Mucosa of stomach (tissue), 1 donor: ENCODE data around the gene ZNF639.
A peak's percentile ranks its signal among the peaks of the same experiment; 100 is the strongest.

Source experiments
- H3K27me3 ChIP-seq: one replicate; pipeline ENCODE4 v1.7.0; 2013; ENCODE audit warnings: mild to moderate bottlenecking, low read length; ENCODE audit not compliant: control insufficient read depth, insufficient read depth
- H3K36me3 ChIP-seq: one replicate; pipeline ENCODE4 v1.7.0; 2013; ENCODE audit warnings: low read length; ENCODE audit not compliant: control insufficient read depth, insufficient read depth
- H3K4me1 ChIP-seq: one replicate; pipeline ENCODE4 v1.7.0; 2013; ENCODE audit warnings: mild to moderate bottlenecking, low read length; ENCODE audit not compliant: control insufficient read depth, insufficient read depth
- H3K4me3 ChIP-seq: one replicate; pipeline ENCODE4 v1.7.0; 2013; ENCODE audit warnings: low read length
- H3K9ac ChIP-seq: one replicate; pipeline ENCODE4 v1.7.0; 2013; ENCODE audit warnings: mild to moderate bottlenecking, low read length, moderate library complexity
- H3K9me3 ChIP-seq: one replicate; pipeline ENCODE4 v1.7.0; 2013; ENCODE audit warnings: mild to moderate bottlenecking, low read length, moderate library complexity; ENCODE audit not compliant: control insufficient read depth
- donor health status: Pancreatic carcinoma.

Gene ZNF639

GRCh38 chr3:179323197-179324110, 623 bp downstream of the ZNF639 start:
- Histone ChIP-seq H3K4me3 (peak overlapping the region; percentile 66), H3K9me3 (no peaks in the 10 kb centered on the region), H3K9ac (peak overlapping the region; percentile 79), H3K27me3 (no peaks in the 10 kb centered on the region), H3K36me3 (no peaks in the 10 kb centered on the region), H3K4me1 (peaks cover 5% of the 10 kb centered on the region)

GRCh38 chr3:179324270-179324754, 1.5 kb downstream of the ZNF639 start:
- Histone ChIP-seq H3K27me3 (no peaks in the 10 kb centered on the region), H3K4me1 (peaks cover 5% of the 10 kb centered on the region), H3K9me3 (no peaks in the 10 kb centered on the region), H3K36me3 (no peaks in the 10 kb centered on the region), H3K4me3 (peak overlapping the region; percentile 66), H3K9ac (peak overlapping the region; percentile 79)

GRCh38 chr3:179330438-179330837, 7.6 kb downstream of the ZNF639 start:
- H3K27me3 ChIP-seq: no peaks in the 10 kb centered on the region
- H3K9me3 ChIP-seq: no peaks in the 10 kb centered on the region
- no peaks in the 10 kb centered on the region for H3K4me1 ChIP-seq
- no peak overlapping the region for H3K9ac ChIP-seq
- no peak overlapping the region for H3K4me3 ChIP-seq
- no peaks in the 10 kb centered on the region for H3K36me3 ChIP-seq

GRCh38 chr3:179332240-179332639, 9.4 kb downstream of the ZNF639 start:
- Histone ChIP-seq H3K27me3 (no peaks in the 10 kb centered on the region), H3K9me3 (no peaks in the 10 kb centered on the region), H3K4me1 (no peaks in the 10 kb centered on the region), H3K9ac (no peak overlapping the region), H3K36me3 (no peaks in the 10 kb centered on the region), H3K4me3 (no peak overlapping the region)

- no peaks in the 10 kb centered on the region for H3K36me3 ChIP-seq
- no peak overlapping the region for H3K9ac ChIP-seq
- H3K4me1 ChIP-seq: no peaks in the 10 kb centered on the region
- H3K27me3 ChIP-seq: no peaks in the 10 kb centered on the region
- H3K9me3 ChIP-seq: no peaks in the 10 kb centered on the region
- no peak overlapping the region for H3K4me3 ChIP-seq
Measured at GRCh38 chr3:179333084-179333483, 10.3 kb downstream of the ZNF639 start.

- Histone ChIP-seq H3K27me3 (no peaks in the 10 kb centered on the region), H3K9ac (no peak overlapping the region), H3K4me3 (no peak overlapping the region), H3K4me1 (no peaks in the 10 kb centered on the region), H3K9me3 (no peaks in the 10 kb centered on the region), H3K36me3 (no peaks in the 10 kb centered on the region)
Measured at GRCh38 chr3:179336345-179336929, 13.6 kb downstream of the ZNF639 start.

- H3K36me3 ChIP-seq: no peaks in the 10 kb centered on the region
- no peaks in the 10 kb centered on the region for H3K27me3 ChIP-seq
- H3K9me3 ChIP-seq: no peaks in the 10 kb centered on the region
- H3K4me1 ChIP-seq: peaks cover 10% of the 10 kb centered on the region
- peak within 1 kb of the TSS; percentile 81 for H3K9ac ChIP-seq
- H3K4me3 ChIP-seq: peak within 1 kb of the TSS; percentile 77
Measured at GRCh38 chr3:179347345-179348194, 24.7 kb downstream of the ZNF639 start, which contains the start of gene MFN1. TSS of gene MFN1 (plus strand) at chr3:179347709. CDS start at chr3:179348852, 1,143 bp downstream.

GRCh38 chr3:179348325-179349013, 25.6 kb downstream of the ZNF639 start:
- Histone ChIP-seq H3K9ac (peak overlapping the region; percentile 81), H3K4me1 (peaks cover 10% of the 10 kb centered on the region), H3K4me3 (peak overlapping the region; percentile 77)

GRCh38 chr3:179355996-179356395, 33.2 kb downstream of the ZNF639 start:
- Histone ChIP-seq H3K9ac (no peak overlapping the region), H3K27me3 (no peaks in the 10 kb centered on the region), H3K4me1 (no peaks in the 10 kb centered on the region), H3K9me3 (no peaks in the 10 kb centered on the region), H3K36me3 (no peaks in the 10 kb centered on the region), H3K4me3 (no peak overlapping the region)

More at GRCh38 chr3:179348325-179349013, 25.6 kb downstream of the ZNF639 start:
- H3K27me3 ChIP-seq: no peaks in the 10 kb centered on the region
- H3K36me3 ChIP-seq: no peaks in the 10 kb centered on the region
- H3K9me3 ChIP-seq: no peaks in the 10 kb centered on the region

GRCh38 chr3:179363332-179363731, 40.5 kb downstream of the ZNF639 start:
- Histone ChIP-seq H3K9ac (no peak overlapping the region), H3K4me3 (no peak overlapping the region), H3K4me1 (no peaks in the 10 kb centered on the region), H3K36me3 (no peaks in the 10 kb centered on the region), H3K27me3 (no peaks in the 10 kb centered on the region), H3K9me3 (no peaks in the 10 kb centered on the region)

GRCh38 chr3:179369621-179370020, 46.8 kb downstream of the ZNF639 start:
- no peak overlapping the region for H3K4me3 ChIP-seq
- no peak overlapping the region for H3K9ac ChIP-seq
- no peaks in the 10 kb centered on the region for H3K36me3 ChIP-seq
- H3K4me1 ChIP-seq: no peaks in the 10 kb centered on the region
- no peaks in the 10 kb centered on the region for H3K27me3 ChIP-seq
- H3K9me3 ChIP-seq: no peaks in the 10 kb centered on the region
